Measurements from ENCODE around the gene POU6F2.
"Not testable (repeated sequence)": the region's sequence is repeated elsewhere in the genome, so short reads cannot be mapped to it uniquely, and the experiment has no call there.

The POU6F2 gene, protein sequence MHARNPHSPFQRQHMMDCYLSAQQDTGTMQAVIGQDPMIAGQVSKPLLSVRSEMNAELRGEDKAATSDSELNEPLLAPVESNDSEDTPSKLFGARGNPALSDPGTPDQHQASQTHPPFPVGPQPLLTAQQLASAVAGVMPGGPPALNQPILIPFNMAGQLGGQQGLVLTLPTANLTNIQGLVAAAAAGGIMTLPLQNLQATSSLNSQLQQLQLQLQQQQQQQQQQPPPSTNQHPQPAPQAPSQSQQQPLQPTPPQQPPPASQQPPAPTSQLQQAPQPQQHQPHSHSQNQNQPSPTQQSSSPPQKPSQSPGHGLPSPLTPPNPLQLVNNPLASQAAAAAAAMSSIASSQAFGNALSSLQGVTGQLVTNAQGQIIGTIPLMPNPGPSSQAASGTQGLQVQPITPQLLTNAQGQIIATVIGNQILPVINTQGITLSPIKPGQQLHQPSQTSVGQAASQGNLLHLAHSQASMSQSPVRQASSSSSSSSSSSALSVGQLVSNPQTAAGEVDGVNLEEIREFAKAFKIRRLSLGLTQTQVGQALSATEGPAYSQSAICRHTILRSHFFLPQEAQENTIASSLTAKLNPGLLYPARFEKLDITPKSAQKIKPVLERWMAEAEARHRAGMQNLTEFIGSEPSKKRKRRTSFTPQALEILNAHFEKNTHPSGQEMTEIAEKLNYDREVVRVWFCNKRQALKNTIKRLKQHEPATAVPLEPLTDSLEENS

DNA sequence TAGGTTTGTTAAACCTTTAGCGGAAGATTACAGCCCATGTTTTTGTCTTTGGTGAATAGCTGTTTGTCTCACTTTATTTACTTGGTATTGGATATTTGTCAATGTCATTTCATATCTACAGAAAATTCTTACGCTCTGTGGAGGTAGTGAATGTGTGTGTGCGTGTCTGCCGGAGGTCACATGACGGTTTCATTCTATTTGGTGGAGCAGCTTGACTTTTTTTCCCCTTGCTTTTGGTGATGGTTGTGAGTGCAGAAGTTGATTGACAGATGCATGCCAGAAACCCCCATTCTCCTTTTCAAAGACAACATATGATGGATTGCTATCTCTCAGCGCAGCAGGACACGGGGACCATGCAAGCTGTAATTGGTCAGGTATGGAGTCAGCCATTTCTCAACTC is at the start of gene POU6F2:
Gene POU6F2 (plus strand): TSS at position 225 of the 400 bp plus-strand sequence. CDS start 45 bp downstream, at position 270.
- DNase-seq, result no peak

DNA sequence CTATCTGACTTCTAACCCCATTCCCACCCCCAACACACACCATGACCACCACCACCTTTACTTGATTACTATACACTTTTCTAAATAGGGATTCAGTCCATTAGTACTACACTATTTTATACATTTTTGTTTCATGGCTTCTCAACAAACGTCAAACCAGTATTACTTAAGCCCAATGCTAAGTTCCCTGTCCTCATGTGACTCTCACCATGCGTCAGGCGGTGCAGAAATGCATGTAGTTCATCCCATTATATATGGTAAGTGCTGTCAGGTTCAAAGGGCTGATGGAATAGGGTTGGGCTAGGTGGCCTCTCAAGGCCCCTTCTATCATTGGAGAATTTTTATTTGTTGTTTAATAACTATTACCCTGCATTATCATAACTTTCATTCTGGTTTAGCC is 49.2 kb upstream of the POU6F2 start:
- no peak for DNase-seq

DNA sequence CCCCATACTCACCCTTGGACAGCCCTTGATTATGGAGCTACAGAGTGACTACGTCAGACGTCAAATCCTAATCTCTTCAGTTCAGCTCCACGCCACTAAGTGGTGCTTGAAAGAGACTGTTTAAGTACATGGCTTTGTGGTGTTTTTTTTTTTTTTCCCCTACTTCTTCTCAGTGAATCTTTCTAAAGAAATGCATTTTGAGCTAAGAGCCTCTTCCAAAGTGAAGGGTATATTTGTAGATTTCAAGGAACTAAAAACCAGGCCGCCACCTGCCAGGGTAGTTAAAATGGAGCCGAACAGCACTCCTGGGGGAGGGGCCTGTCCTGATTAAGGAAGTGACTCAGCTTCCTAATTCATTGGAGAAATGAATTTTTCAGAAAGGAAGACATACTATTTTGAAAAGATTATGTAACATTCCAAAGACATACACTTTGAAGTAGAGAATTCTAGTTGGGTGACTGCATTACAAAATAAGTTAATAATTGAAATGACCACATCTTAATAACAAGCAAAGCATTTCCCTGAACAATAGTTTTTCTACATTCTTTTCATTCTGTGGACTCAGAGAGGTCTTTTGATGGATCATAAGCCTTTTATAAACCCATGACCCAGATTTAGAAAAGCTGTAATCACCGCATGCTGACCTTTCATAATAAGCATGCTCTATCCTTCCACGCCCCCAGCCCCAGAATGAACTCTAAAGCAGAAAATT is 48.1 kb upstream of the POU6F2 start:
- no peak for DNase-seq

DNA sequence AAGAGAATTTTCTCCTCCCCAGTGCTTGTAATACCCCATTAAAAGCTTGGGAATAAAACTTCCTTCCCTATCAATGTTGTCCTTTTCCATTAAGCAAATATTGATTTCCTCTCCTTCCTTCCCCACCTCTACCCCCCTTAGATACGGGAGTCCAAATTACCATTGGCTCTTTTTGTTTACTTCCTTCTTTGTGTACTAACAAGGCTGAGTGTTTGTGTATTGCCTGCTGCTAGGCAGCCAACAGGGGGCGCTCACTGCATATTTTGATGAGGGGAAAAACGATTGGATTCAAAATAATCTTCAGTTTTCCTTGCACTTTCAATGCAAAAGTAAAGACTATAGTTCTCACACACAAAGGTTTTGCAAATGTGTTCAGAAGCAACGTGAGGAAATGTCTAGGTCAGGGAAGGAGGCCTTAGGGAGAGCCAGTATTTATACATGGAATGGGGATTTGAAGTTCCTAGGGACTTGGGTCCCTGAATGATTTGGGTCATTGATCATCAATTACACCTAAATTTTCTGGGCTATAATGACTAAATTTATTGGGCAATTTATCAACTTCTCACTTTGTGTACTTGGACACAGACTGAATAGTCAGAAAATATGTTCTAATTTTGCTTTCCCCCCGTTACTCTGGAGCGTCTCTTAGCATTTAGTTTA is 45.1 kb upstream of the POU6F2 start:
- DNase-seq, result peak; percentile 52

DNA sequence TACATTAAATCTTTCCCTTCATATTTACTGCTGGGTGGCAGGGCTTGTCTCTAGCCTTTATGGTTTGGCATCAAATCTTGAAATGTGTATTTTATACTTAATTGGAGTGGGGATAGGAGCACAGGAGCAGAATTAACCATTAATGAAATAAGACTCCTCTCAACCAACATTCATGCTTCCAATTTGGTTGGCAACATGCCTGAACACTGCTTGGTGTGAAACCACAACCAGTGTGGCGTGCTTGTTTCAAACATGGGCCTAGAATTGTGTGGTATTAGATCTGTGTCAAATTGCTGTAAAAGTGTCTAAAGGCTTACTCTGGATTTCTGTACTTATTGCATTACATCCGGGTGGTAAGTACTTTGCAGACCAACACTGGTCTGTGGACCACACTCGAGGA is 43.7 kb upstream of the POU6F2 start:
- no peak for DNase-seq

DNA sequence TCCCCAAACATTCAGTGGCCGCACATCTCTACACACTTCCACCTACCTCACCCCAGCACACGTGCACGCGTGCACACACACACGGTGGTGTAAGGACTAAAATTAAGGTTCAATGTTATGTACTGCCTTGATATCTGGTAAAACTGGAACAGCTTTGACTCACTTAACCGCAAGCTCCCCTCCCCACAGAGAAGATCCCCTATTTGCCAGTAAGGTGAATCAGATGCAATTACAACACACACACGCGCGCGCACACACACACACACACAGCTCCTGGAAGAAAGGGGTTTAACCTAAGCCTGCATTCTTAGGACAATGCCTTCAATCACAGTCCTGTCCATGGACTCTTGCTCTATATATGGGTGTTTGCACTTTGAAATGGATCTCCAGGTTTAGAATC is 43.2 kb upstream of the POU6F2 start:
- DNase-seq, result no peak

DNA sequence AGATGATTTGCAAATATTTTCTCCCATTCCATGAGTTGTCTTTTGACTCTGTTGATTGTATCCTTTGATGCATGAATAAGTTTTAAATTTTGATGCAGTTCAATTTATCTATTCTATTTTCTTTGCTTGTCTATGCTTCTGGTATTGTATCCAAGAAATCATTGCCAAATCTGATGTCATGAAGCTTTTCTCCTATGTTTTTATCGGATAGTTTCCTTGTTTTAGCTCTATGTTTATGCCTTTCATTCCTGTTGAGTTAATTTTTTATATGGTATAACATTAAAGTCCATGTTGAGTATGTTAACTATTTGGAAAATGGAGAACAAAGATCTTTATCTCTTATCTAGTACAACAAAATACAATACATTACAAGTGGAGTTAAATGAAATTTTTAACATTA is 41.1 kb upstream of the POU6F2 start:
- DNase-seq, result no peak

DNA sequence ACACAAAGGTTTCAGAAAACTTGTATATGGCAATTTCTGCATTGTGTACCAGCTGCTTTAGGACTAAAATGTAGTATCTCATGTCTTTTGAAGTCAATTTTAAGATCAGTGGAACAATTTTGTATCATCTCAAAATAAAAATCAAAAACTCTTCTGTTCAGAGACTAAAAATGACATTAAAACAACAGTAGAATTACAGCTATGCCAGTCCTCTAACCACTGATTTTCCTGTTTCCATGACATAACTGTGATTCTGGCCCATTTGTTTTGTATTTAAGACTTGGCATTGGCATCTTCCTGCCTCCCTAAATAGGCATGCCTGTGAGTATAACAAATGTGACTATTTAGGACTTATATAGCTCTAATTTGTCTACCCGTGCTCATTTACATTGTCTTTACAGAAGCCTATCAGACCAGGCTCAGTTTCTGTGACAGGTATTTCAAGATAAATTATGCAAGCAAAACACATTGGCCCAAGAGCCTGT is 39.7 kb upstream of the POU6F2 start:
- DNase-seq, result no peak

DNA sequence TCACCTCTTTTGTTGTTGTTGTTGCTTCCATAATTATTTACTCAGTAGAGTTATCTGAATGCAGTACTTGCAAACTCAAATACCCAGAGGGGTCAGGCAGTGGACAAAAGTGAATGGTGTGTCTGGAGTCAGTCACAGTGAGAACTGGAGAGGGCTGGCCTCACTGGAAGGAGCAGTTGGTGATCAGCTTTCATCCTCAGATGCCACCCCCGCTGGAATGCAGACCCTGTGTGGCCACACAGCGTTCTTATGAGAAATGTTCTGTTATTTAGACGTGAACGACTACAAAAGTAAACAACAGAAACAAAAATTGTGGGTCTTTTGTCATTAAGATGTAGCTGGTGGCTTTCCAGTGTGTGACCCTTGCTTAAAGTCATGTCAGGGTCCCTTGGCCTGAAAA is 39.1 kb upstream of the POU6F2 start:
- DNase-seq, result no peak

DNA sequence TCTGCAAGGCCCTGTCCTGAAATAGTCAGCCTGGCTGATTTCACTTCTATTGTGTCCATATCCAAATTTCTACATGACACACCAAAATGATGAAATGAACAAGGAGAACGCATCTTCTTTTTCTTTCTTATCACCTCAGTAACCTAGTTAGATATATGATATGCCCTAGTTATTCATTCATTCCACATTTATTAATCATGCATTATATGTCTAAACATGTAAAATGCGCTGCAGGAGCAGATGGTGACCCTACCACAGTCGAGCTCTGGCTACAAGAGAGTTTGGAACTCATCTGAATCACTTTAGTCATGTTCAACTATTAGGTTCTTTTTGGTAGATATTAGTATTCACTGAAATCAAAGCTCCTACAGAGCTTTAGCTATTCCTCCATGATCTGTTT is 36.9 kb upstream of the POU6F2 start:
- no peak for DNase-seq

DNA sequence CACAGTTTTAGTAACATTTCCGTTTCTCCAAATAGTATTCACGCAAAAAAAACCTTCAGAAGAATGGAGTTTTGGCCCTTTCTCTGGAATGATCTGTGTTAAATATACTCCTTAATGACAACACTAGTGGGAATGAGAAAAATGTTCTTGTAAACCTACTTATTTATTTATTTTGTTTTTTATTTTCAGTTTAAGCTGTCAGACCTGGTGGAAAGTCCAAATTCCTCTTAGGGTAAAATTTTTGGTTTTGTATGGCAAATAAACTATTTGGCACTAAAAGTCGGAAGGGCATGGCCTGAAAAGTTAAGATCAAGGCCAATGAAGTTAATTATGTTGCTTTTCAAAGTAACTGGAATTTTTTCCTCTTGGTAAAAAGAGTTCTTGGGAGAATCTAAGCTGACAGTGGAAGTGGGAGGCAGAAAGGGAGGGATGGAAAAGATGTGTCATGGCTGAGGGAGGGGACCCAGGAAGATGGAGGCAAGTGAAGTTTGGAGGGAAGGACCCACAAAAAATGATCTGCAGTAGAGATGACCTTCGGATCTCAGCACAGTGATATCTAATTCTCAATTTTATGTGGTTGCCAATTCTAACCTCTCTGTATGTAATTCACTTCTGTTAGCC is 35.2 kb upstream of the POU6F2 start:
- DNase-seq, result no peak

DNA sequence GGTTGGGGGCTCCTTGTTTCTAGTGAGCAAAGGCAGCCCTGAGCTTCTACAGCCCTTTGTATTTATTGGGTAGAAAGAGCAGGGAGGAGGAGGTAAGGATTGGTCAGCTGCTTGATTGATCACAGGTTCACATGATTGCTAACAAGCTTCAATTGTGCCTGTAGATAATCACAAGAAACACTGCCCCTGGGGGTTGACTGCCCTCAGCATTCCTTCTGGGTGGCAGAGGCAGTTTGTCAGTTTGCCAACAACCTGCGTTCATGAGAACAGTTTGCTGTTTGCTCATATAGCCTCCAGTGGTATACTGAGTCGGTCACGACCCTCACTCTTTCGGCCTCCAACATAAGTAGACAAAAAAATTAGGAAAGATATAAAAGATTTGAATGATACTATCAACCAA is 30.2 kb upstream of the POU6F2 start:
- DNase-seq, result not testable (repeated sequence)

DNA sequence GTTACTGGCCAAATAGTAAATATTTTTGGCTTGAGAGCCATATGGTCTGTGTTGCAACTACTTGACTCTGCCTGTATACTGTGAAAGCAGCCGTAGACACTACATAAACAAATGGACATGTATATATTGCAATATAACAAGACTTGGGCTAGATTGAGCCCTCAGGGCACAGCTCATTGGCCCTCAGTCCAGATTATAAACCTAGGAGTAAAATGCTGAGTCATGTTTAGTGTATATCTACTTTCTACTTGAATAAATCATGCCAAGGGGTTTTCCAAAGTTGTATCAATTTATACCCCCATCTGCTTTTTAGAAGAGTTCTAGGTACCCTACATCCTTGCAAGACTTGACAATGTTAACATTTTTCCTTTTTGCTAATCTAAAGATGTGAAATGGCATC is 27.4 kb upstream of the POU6F2 start:
- DNase-seq, result no peak

DNA sequence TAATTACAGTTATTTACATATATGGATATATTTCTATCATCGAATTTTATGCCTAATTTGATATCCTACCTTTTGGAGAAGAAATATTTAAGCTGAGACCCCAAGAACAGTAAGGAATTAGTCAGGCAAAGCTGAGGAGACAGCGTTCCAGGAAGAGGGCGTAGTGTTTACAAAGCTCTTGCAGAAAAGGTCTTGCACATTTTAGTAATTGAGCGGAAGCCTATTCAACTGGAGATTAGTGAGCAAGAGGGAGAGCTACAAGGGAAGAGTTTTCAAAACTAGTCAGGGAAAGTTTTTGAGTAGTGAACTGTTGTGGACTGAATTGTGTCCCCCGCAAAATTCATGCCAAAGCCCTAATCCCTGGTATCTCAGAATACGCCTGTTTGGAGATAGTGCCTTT is 26.5 kb upstream of the POU6F2 start:
- no peak for DNase-seq

DNA sequence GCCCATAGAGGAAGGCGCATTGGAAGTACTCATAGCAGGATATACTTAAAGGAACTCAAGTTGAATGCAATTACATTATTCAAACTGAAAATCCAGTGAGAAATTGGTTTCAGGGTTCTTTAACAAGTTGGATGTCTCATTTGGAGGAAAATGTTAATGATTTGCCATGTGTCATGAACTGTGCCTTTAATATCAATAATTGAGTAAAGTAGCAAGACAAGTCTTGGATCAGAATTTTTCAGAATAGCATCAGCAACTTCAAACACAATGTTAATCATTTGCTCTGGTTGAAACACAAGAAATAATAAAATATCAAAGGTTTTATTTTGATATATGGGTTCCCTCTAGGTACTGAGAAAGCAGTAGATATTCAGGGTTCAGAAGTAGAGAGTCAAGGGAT is 24.5 kb upstream of the POU6F2 start:
- DNase-seq, result no peak

DNA sequence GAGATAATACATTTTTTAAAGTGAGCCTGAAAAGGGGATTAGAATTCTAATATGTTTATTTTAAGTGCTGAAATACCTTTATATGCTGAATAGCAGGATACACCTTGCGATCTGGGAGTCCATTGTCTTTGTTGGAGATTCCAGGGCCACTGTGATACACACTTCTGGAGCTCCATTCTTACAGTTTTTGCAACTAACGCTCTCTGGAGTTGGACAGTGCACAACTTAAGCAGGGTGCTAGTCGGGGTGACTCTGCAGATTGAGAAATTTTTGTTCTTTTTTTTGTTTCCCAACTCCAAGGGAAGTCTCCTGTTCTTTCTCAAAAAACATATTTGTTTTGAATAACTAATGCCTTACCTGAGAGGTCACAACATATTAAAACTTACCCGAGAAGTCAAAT is 23.7 kb upstream of the POU6F2 start:
- no peak for DNase-seq

DNA sequence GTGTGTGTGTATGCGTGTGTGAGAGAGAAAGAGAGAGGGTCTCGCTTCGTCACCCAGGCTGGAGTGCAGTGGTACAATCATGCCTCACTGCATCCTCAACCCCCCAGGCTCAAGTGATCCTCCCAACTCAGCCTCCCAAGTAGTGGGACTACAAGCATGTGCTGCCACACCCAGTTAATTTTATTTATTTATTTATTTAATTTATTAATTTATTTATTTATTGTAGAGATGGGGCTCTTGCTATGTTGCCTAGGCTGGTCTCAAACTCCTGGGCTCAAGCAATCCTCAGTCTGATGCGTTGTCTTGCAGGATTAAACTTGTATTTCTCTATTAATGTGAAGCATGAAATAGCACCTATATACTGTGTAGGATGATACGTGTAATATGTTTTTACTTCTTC is 21.8 kb upstream of the POU6F2 start:
- no peak for DNase-seq

DNA sequence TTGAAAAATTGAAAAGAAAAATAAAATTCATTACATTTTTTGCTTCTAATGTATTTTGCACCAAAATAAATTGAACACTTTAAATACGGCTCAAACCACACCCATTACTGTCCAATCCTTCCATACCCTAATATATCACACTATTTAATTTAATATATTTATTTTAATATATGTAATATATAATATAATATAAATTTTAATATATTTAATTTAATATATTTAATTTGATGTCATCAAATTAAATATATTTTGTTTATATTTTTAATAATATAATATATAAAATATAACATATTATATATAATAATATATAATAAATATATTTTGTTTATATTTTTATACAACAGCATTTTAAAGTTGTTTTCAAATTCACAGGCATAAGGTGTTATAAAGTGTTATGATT is 15.7 kb upstream of the POU6F2 start:
- DNase-seq, result no peak

DNA sequence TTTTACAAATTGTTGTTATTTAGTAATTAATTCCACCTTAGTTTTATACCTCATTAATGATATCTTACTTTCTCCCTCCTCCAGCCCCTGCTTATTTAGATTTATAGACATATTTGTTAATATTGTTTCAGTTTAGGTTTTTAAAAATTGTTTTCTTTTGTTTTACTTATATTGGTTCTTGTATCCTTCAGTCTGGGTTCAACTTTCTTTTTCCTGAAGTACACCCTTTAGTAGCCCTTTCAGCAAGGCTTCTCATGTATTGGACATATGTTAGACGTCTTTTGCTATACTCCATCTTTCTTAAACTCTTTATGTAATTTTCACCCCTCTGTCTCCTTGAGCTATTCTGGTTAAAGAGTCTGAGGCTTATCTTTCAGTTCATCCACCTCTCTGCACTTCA is 12.8 kb upstream of the POU6F2 start:
- DNase-seq, result no peak

DNA sequence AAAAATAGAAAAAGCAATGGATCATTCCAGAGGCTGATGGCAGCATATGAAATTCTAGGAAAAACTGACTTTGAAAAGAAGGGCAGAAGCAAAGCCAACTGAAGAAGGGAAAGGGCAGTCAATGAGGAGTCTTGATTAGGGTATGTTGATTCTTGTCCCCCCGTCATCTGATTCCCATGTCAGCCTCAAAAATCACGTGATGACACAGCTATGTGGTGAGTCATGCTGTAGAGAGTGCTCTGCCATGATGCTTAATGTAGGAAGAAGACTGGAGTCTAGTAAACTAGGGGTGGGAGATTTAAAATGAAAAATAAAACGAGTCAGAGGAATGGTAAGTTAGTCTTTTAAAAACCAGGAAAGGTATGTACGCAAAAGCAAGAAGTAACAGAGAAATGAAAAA is 3.9 kb upstream of the POU6F2 start:
- DNase-seq, result no peak

DNA sequence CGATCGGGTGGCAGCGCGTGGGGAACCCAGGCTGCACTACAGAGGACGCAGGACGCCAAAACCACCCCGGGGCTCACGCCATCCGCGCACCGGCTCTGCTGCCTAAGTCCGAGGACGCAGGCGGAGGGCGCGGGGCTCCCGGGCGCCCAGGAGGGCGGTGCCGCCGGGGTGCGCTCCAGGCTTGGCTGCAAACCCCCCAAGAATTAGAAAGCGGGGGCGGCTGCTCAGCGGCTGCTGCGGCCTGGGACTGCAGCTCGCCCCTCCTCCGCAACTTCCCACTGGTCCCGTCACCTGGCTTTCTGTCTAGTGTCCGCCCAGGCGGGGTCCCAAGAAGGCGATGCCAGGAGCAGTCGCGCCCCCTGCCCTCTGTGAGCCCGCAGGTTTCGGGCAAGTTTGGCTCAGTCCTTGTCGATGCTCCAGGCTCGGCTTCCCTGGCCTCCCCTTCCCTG is 1.7 kb upstream of the POU6F2 start:
- DNase-seq, result no peak

DNA sequence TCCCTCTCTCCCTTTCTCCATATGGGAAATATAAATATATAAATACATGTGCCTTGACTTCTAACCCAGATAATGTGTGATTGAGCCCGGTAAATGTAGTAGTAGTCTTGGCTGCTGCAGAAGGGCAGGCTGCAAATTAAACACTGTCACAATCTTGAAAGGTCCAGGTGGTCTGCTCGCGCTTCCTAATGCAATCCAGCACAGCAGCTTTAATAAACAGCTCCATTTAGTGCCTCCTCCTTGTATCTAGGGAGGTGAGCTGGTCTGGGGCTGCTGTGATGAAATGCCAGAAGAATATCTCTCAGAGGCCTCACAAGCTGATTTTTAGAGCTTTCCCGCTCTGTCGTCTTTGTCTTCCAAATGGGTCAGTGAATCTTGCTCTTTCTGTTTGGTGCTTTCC is 782 bp downstream of the POU6F2 start:
- no peak for DNase-seq

DNA sequence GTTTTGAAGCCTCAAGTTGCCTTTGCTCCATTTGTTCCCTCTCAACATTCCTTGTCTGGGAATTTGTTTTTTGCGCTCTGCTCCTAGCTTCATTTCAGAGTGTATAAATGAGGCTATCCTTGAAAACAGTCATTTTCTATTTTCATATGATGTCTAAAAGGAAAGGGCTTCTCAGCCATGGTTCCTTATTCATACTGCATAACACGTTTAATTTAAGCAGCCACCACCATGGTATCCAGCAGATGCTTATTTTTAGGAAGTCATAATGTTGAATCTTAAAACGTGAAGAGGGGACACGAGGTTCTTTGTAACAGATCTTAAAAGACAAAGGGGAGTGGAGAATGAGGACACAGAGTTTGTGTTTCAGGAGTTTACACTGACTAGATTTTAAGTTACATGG is 14.5 kb downstream of the POU6F2 start:
- no peak for DNase-seq
